Duodenal mucosa (tissue), 2 donors: ENCODE measurements around the gene PAPPA2.

Source experiments
- H3K27ac ChIP-seq: one replicate; pipeline ENCODE4 v1.7.0; 2013; ENCODE audit warnings: low read depth, low read length
- H3K27me3 ChIP-seq, 2 donors: one replicate each; pipeline ENCODE4 v1.7.0; 2013; ENCODE audit warnings: low read length in 2 of 2, control low read depth in 1 of 2; ENCODE audit not compliant: insufficient read depth in 2 of 2, control insufficient read depth in 1 of 2
- H3K36me3 ChIP-seq, 2 donors: one replicate each; pipeline ENCODE4 v1.7.0; 2013; ENCODE audit warnings: low read length in 2 of 2, control low read depth in 1 of 2; ENCODE audit not compliant: insufficient read depth in 2 of 2, control insufficient read depth in 1 of 2
- H3K4me1 ChIP-seq, 2 donors: one replicate each; pipeline ENCODE4 v1.7.0; 2013; ENCODE audit warnings: low read length in 2 of 2, control low read depth in 1 of 2; ENCODE audit not compliant: insufficient read depth in 2 of 2, control insufficient read depth in 1 of 2
- H3K4me3 ChIP-seq, 2 donors: one replicate each; pipeline ENCODE4 v1.7.0; 2013; ENCODE audit warnings: low read length in 2 of 2, low read depth in 1 of 2
- H3K9ac ChIP-seq, 2 donors: one replicate each; pipeline ENCODE4 v1.7.0; 2013; ENCODE audit warnings: low read length in 2 of 2, low read depth in 1 of 2
- H3K9me3 ChIP-seq, 2 donors: one replicate each; pipeline ENCODE4 v1.7.0; 2013; ENCODE audit warnings: low read length in 2 of 2, control low read depth in 1 of 2; ENCODE audit not compliant: control insufficient read depth in 1 of 2

Gene PAPPA2

DNA sequence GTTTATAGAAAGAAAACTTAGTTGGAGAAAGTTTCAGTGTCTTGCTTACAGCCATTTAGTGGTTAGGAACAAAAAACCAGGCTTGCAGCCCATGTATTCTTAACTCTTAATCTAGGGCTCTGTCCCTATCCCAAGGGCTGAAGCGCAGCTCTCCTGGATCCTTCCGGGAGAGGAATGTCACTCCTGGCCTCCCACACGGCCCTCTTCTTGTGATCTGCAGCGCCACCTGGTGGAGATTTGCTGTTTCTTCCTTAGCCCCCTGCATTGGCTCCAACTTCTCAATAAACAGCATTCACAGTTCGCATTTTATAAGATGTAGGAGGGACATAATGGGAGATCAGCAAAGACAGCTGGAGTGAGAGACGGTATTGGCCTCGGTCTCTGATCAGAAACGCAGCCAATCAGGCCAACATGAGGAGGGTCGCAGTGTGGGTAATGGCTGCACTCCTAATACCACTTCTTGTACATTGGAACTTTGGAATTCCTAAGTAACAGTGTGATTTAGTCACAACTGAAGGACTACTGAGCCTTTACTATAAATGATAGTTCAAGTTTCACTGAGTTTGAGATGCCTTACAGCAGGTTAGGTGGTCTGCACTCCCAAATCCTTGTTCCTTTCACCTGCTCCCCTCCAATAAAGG lies 418.1 kb downstream of the PAPPA2 start:
- no peaks in the 10 kb centered on the region for H3K27me3 ChIP-seq
- H3K36me3 ChIP-seq = no peaks in the 10 kb centered on the region
- H3K4me1 ChIP-seq = no peaks in the 10 kb centered on the region
- H3K9ac ChIP-seq = no peak overlapping the region
- H3K4me3 ChIP-seq = no peak overlapping the region
- H3K27ac ChIP-seq = no peak overlapping the region
- H3K9me3 ChIP-seq = no peaks in the 10 kb centered on the region

DNA sequence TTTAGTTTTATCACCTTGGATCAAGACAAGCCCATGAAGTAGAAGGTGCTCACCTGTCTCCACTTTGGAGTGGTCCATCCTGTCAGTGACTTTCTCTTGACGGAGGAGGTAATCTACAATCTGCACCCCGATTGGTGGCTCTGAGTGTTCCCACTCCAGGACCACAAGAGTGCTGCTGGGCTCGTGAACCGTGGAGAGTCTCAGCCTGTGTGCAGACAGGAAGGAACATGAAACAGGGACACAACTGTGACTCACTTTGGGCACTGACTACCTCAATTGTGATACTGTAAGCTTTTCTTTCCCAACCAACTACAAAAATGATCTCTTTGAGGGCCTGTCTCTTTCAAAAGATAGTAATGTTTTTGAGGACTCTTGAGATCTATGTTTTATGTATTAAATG lies 421.3 kb downstream of the PAPPA2 start:
- Histone ChIP-seq H3K9ac (no peak overlapping the region), H3K27ac (no peak overlapping the region), H3K27me3 (peaks cover 2 to 4% of the 10 kb centered on the region in 2 donors), H3K36me3 (no peaks in the 10 kb centered on the region), H3K4me1 (no peaks in the 10 kb centered on the region), H3K4me3 (no peak overlapping the region), H3K9me3 (no peaks in the 10 kb centered on the region)

DNA sequence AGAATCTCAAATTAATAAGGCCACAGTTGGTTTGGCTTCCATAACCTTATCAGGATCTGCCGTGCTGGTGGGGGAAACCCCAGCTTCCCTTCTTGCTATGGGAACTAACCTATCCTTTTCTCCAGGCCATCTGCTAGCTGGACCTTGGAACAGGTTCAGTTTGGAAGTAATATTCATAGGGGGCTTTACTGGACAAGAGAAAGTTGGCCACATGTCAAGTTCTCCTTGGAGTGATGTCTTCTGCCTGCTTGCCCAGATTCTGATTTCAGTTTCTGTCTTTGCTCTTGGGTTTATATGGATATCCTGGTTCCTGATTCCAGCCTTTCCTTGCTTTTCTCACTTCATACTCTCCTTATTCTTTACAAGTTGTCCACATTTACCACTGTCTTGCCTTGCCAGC lies 421.9 kb downstream of the PAPPA2 start:
- Histone ChIP-seq H3K27ac (no peak overlapping the region), H3K4me3 (no peak overlapping the region), H3K36me3 (no peaks in the 10 kb centered on the region), H3K9me3 (no peaks in the 10 kb centered on the region), H3K4me1 (no peaks in the 10 kb centered on the region), H3K9ac (no peak overlapping the region), H3K27me3 (peaks cover 2 to 4% of the 10 kb centered on the region in 2 donors)

DNA sequence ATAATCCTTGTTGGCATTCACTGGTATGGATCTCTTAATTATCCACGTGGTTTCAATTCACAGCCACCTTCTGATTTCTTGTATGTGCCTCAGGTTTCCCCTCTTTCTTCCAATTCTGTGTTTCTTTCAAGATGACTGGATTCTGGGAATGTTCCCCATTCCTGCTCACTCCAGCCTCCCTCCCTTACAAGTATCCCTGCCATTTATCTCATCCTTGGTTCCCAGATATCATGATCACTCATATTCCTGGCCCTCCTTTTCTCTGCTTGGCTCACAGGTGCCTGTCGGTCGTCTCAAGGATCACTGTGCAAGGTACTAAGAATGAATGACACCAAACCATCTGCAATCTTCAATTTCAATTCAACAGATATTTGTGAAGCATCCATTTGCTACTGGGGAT lies 422.4 kb downstream of the PAPPA2 start:
- H3K27ac ChIP-seq = no peak overlapping the region
- H3K27me3 ChIP-seq = peaks cover 2 to 4% of the 10 kb centered on the region in 2 donors
- H3K4me3 ChIP-seq = no peak overlapping the region
- no peaks in the 10 kb centered on the region for H3K9me3 ChIP-seq
- H3K9ac ChIP-seq = no peak overlapping the region
- no peaks in the 10 kb centered on the region for H3K36me3 ChIP-seq
- H3K4me1 ChIP-seq = no peaks in the 10 kb centered on the region

DNA sequence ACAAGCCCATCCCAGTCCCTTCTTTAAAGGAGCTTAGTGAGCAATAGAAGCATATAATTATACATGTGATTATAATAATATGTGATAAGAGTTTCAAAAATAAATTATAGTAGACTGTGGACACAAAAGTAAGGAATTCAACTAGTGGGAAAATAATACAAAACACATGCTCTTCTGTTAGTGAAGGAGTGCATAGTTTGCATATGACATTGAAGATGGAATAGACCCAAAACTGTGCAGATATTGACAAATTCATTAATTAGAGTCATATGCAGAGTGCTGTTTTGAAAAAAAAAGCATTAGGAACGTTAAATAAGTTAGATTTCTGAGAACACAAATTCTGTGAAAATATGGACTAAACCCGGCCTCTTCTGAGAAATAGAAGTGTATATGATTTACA lies 422.8 kb downstream of the PAPPA2 start:
- H3K4me3 ChIP-seq = no peak overlapping the region
- no peaks in the 10 kb centered on the region for H3K9me3 ChIP-seq
- peaks cover 2 to 4% of the 10 kb centered on the region in 2 donors for H3K27me3 ChIP-seq
- H3K27ac ChIP-seq = no peak overlapping the region
- no peaks in the 10 kb centered on the region for H3K36me3 ChIP-seq
- H3K4me1 ChIP-seq = no peaks in the 10 kb centered on the region
- no peak overlapping the region for H3K9ac ChIP-seq

DNA sequence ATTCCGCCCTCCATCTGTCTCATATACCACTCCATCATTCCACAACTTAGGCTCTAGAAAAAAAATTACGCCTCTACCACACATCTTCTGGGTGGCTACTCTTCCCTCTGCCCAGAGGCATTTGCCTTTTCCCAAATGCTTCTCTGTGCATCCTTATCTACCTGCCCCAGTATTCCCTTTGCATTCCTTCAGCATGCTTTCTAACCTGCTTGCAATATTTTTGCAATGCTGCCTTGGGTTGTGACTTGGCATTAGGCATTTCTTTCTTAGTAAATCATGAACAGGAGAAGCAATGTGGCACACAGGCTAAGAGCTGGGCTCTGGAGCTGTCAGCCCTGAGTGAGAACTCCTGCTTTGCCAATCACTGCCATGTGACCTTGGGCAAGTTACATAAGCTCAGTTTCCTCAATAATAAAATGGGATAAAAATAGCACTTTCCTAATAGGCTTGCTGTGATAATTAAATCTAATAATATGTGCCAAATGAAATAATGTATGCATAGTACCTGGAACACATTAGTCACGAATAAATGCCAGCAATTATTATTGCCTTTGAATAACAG lies 425.6 kb downstream of the PAPPA2 start:
- peaks cover 2 to 4% of the 10 kb centered on the region in 2 donors for H3K27me3 ChIP-seq
- H3K9me3 ChIP-seq = no peaks in the 10 kb centered on the region
- no peak overlapping the region for H3K9ac ChIP-seq
- H3K4me3 ChIP-seq = no peak overlapping the region
- no peak overlapping the region for H3K27ac ChIP-seq
- no peaks in the 10 kb centered on the region for H3K36me3 ChIP-seq
- H3K4me1 ChIP-seq = no peaks in the 10 kb centered on the region

DNA sequence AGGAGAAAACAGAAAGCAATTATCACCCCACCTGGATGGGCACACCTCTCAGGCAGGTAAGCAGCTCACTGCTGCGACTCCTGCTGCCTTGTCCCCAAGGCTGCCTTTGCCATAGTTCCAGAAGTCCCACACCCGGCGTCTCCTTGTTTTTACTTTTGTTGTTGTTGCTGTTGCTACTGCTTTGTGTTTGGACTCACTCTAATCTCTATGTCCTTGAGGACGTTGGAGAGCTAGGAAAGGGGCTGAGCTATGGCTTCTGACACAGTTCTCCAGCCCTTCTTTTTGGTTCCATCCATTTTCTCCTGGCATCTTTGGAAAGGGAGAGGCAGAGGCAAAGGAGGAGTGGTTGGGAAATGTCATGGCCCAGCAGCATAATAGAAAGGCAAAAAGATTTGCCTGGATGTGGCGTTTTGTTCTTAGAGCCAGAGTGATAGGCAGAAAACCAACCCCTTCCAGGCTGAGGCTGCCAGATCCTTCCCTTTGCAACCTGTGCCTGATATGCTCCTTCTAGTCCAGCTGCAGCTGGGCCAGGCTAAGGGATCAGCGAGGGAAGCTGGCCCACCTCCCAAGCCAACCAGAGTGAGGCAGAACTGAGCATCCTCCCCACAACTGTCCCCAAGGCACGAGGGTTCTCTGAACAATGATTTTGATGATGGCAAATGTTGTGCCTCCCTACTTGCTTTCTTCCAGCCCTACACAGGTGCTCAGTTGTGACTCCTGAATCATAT lies 430.8 kb downstream of the PAPPA2 start:
- Histone ChIP-seq H3K4me3 (no peak overlapping the region), H3K27me3 (peaks cover 2 to 6% of the 10 kb centered on the region in 2 donors), H3K9me3 (no peaks in the 10 kb centered on the region), H3K4me1 (peaks cover 0 to 7% of the 10 kb centered on the region in 2 donors), H3K9ac (no peak overlapping the region), H3K36me3 (no peaks in the 10 kb centered on the region), H3K27ac (no peak overlapping the region)

DNA sequence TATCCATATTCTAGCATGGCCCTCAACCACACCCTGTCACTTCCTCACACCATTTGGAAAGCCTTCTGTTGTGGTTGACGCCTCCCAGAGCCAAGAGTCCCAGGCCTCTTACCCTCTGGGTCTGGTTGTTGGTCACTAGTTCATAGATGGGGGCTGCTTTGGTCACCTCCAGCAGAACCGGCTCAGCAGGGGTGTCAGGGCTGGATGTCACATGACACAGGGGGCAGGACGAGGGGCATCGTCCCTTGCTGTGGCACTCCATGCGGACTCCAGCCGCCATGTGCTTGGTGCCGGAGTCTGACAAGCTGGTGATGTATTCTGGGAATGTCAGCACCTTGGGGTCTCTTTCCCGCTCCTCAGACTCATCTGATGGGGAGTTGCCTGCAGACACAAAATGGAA lies 431.5 kb downstream of the PAPPA2 start:
- peaks cover 0 to 7% of the 10 kb centered on the region in 2 donors for H3K4me1 ChIP-seq
- H3K9me3 ChIP-seq = no peaks in the 10 kb centered on the region
- no peak overlapping the region for H3K27ac ChIP-seq
- no peak overlapping the region for H3K4me3 ChIP-seq
- no peaks in the 10 kb centered on the region for H3K36me3 ChIP-seq
- H3K9ac ChIP-seq = no peak overlapping the region
- peaks cover 6% of the 10 kb centered on the region in 2 donors for H3K27me3 ChIP-seq
